NCI-H345 treated with DMSO at 0.1 percent for 48 hours (cell line): Measurements from ENCODE around the gene OAF.

Source experiments
- DNase-seq: peaks from one replicate; lab custom pipeline; 2025; ENCODE audit not compliant: unreplicated experiment; lab: John Stamatoyannopoulos, UW

Gene OAF

GRCh38 chr11:120183701-120184141, 27.1 kb upstream of the OAF start:
- DNase-seq, result no peak

GRCh38 chr11:120184371-120184945, 26.4 kb upstream of the OAF start:
- no peak for DNase-seq

- no peak for DNase-seq
These were observed 25.7 kb upstream of the OAF start for GRCh38 chr11:120184946-120185705.

- no peak for DNase-seq
These were observed 25.0 kb upstream of the OAF start for GRCh38 chr11:120185706-120186455.

GRCh38 chr11:120186456-120186773, 24.4 kb upstream of the OAF start:
- no peak for DNase-seq

GRCh38 chr11:120186774-120187591, 23.8 kb upstream of the OAF start:
- DNase-seq, result no peak

- DNase-seq, result no peak
These were observed 22.5 kb upstream of the OAF start for GRCh38 chr11:120188371-120188770.

- no peak for DNase-seq
These were observed 21.9 kb upstream of the OAF start for GRCh38 chr11:120188811-120189455.

- no peak for DNase-seq
These were observed 19.8 kb upstream of the OAF start for GRCh38 chr11:120191058-120191457.

GRCh38 chr11:120192831-120193625, 17.8 kb upstream of the OAF start:
- no peak for DNase-seq

- no peak for DNase-seq
These were observed 16.7 kb upstream of the OAF start for GRCh38 chr11:120194166-120194565.

GRCh38 chr11:120195601-120196320, 15.1 kb upstream of the OAF start:
- DNase-seq, result no peak

- no peak for DNase-seq
These were observed 14.0 kb upstream of the OAF start for GRCh38 chr11:120196826-120197225.

GRCh38 chr11:120197251-120197891, 13.5 kb upstream of the OAF start:
- no peak for DNase-seq

- no peak for DNase-seq
These were observed 12.9 kb upstream of the OAF start for GRCh38 chr11:120197977-120198376.

- DNase-seq, result no peak
These were observed 12.4 kb upstream of the OAF start for GRCh38 chr11:120198403-120198786.

GRCh38 chr11:120198787-120199469, 11.9 kb upstream of the OAF start:
- DNase-seq, result no peak

GRCh38 chr11:120199613-120200012, 11.2 kb upstream of the OAF start:
- no peak for DNase-seq
